A673 (cell line): ENCODE measurements around the gene MEAF6. TPM values are rescaled to one million over a fixed set of nuclear protein-coding genes. Genes with fewer than 3 reads are reported as not detected.
A peak's percentile ranks its signal among the peaks of the same experiment; 100 is the strongest.

Experiments used
- BruUV-seq: library from RNA; stranded (reverse); fragments of 400-500 nt; replicated peaks from 2 replicates; lab custom pipeline; 2021; lab: Mats Ljungman, UMichigan
- CTCF ChIA-PET: fragments of 300-600 bp; sonication (Branson Sonifier 250); formaldehyde crosslinking; loops from one replicate; lab custom pipeline; 2022; ENCODE audit warnings: antibody characterized with exemption; lab: Charles Lee
- POLR2A ChIA-PET: fragments of 300-600 bp; sonication (Branson Sonifier 250); formaldehyde crosslinking; loops from one replicate; lab custom pipeline; 2022; ENCODE audit warnings: antibody characterized with exemption; ENCODE audit not compliant: low non-redundant PET; lab: Charles Lee
- DNase-seq: peaks from one replicate; pipeline ENCODE4 v3.0.0-alpha.2; 2015; ENCODE audit warnings: low spot score
- H3K27ac ChIP-seq: fragments of 200-600 bp; sonication (generic); 2 replicates; pipeline ENCODE4 v1.5.1; 2016; ENCODE audit warnings: mixed run types, low read depth, mild to moderate bottlenecking, mixed read lengths, antibody characterized with exemption, low read length; ENCODE audit not compliant: poor library complexity, severe bottlenecking
- H3K27me3 ChIP-seq: fragments of 200-600 bp; sonication (generic); replicated peaks from 2 replicates; pipeline ENCODE4 v1.6.1; 2017; ENCODE audit warnings: mixed run types, low read depth, mild to moderate bottlenecking, mixed read lengths, antibody characterized with exemption, low read length; ENCODE audit not compliant: insufficient read depth, poor library complexity
- H3K36me3 ChIP-seq: fragments of 200-600 bp; sonication (generic); 2 replicates; pipeline ENCODE4 v1.6.1; 2016; ENCODE audit warnings: mixed run types, mild to moderate bottlenecking, mixed read lengths, antibody characterized with exemption, low read length; ENCODE audit not compliant: insufficient read depth, poor library complexity, severe bottlenecking
- H3K4me1 ChIP-seq: fragments of 200-600 bp; sonication (generic); 2 replicates; pipeline ENCODE4 v1.6.1; 2017; ENCODE audit warnings: mixed run types, mild to moderate bottlenecking, mixed read lengths, antibody characterized with exemption, low read length; ENCODE audit not compliant: insufficient read depth, poor library complexity, severe bottlenecking
- H3K4me3 ChIP-seq: fragments of 200-600 bp; sonication (generic); 2 replicates; pipeline ENCODE4 v1.5.1; 2016; ENCODE audit warnings: low read depth, mixed run types, mild to moderate bottlenecking, mixed read lengths, low read length; ENCODE audit not compliant: poor library complexity, severe bottlenecking
- H3K9me3 ChIP-seq: fragments of 200-600 bp; sonication (generic); 2 replicates; pipeline ENCODE4 v1.6.1; 2016; ENCODE audit warnings: mixed run types, low read depth, mild to moderate bottlenecking, mixed read lengths, antibody characterized with exemption, low read length; ENCODE audit not compliant: poor library complexity, severe bottlenecking
- EZH2 ChIP-seq: fragments of 200-600 bp; sonication (generic); IDR thresholded peaks from 2 replicates; pipeline ENCODE4 v1.6.1; 2017; ENCODE audit warnings: borderline replicate concordance, low read depth, mild to moderate bottlenecking, mixed read lengths, antibody characterized with exemption, low read length; ENCODE audit not compliant: poor library complexity, severe bottlenecking
- intact Hi-C: fragments of 100-400 bp; cut with micrococcal nuclease; formaldehyde crosslinking; loops from one replicate; pipeline ENCODE4 v1.10.0; 2022; ENCODE audit not compliant: unreplicated experiment
- total RNA-seq: library from RNA; stranded (reverse); gene quantifications from 2 replicates; pipeline ENCODE4 v1.2.3, GENCODE V29; 2021
- TF ChIP-seq, protein P1 (sequence below): fragments of 300-800, 200-600 bp; sonication (generic); conservative IDR thresholded peaks from 2 replicates; pipeline ENCODE4 v1.5.1; 2017; ENCODE audit warnings: low read depth, mild to moderate bottlenecking, antibody characterized with exemption, low read length, moderate library complexity, mixed read lengths

Gene MEAF6
- total RNA-seq, 1 experiment from 2014 or later: 73.8 TPM

DNA sequence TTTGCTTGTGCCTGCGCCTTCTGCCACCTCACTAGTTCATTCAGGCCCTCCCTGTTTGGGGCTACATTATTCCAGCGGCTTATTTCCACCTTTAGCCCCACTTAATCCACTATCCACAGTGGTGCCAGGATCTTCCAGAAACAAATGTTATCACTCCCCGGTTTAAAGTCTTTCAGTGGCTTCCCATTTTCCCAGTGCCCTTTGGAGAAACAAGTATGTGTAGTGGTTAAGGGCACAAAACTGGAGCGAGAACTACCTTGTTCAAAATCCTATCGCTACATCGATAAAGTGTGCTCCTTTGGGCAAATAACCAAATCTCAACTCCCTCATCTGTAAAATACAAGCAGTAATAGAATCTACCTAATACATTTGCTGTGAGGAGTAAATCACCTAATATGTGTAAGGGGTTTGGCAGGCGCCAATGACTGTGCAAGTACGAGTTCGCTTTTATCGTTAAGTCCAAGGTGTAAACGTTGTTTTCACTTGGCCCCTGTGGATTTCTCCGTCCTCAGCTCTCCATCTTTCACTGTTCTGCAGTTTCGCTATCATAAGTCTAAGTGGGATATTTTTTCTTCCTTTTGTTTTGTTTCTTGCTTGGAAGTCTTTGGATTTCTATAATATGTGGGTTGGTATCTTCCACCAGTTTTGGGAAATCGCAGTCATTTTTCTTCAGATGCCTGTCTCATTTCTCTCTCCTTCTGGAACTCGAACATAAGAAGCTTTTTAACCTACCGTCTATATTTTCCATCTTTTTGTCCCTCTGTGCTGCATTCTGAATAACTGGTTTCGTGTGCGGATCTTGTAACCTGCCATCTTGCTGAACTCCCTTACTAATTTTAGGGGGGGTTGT, 844 bp upstream of the MEAF6 start:
- TF ChIP-seq, protein P1, sequence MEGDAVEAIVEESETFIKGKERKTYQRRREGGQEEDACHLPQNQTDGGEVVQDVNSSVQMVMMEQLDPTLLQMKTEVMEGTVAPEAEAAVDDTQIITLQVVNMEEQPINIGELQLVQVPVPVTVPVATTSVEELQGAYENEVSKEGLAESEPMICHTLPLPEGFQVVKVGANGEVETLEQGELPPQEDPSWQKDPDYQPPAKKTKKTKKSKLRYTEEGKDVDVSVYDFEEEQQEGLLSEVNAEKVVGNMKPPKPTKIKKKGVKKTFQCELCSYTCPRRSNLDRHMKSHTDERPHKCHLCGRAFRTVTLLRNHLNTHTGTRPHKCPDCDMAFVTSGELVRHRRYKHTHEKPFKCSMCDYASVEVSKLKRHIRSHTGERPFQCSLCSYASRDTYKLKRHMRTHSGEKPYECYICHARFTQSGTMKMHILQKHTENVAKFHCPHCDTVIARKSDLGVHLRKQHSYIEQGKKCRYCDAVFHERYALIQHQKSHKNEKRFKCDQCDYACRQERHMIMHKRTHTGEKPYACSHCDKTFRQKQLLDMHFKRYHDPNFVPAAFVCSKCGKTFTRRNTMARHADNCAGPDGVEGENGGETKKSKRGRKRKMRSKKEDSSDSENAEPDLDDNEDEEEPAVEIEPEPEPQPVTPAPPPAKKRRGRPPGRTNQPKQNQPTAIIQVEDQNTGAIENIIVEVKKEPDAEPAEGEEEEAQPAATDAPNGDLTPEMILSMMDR: no peak
- no peak for TF ChIP-seq EZH2
- intact Hi-C loops: no loop called here
- DNase-seq: no peak
- BruUV-seq: TSS peak; percentile 96
- ChIA-PET CTCF (interaction anchor here (0.6 to 1.2 kb wide), 8 partner anchors 13 to 176 kb away, joined by 3 to 6 read pairs (median 4); no protein-coding TSS in a partner anchor), POLR2A (no interaction called here)
- Histone ChIP-seq H3K27me3 (no peaks in the 10 kb centered on the region), H3K36me3 (peaks cover 25% of the 10 kb centered on the region), H3K4me1 (no peaks in the 10 kb centered on the region), H3K27ac (peak overlapping the region; percentile 92), H3K9me3 (no peaks in the 10 kb centered on the region), H3K4me3 (peak overlapping the region; percentile 99)

DNA sequence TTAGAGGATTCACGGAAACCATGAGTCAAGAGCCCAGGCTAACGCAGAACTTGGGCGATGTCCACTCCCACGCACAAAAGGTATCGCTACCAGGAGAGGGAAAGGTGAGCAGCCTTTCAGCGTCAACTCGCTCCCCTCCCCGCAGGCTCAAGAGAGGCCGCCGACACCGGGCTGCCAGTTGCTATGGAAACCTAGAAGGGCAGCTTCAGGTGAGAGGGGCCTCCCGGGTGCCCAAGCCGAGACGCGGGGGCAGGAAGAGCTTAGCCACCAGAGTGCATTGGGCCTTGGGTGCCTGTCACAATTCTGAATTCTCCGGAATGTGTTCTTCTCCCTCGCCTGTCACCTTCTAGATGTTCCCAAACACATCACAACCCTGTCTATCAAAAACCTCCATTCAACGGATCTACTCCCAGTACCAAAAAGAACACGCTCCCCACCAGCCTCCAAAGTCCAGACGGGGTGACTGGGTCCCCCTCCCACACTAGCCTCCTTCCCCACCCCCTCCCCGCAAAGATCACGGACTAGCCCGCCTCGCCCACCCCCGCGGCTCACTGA, 694 bp downstream of the MEAF6 start:
- Histone ChIP-seq H3K9me3 (no peaks in the 10 kb centered on the region), H3K4me3 (peak overlapping the region; percentile 99), H3K27me3 (no peaks in the 10 kb centered on the region), H3K4me1 (no peaks in the 10 kb centered on the region), H3K27ac (peak overlapping the region; percentile 92), H3K36me3 (peaks cover 29% of the 10 kb centered on the region)
- TF ChIP-seq EZH2: no peak
- TF ChIP-seq, protein P1: no peak
- intact Hi-C loops: no loop called here
- peak; percentile 17 for DNase-seq
- POLR2A ChIA-PET: interaction anchor here (0.6 to 0.7 kb wide), 3 partner anchors 65 to 660 kb away, joined by 3 to 15 read pairs (median 7); no protein-coding TSS in a partner anchor
- CTCF ChIA-PET: interaction anchor here (0.5 to 1.2 kb wide), 7 partner anchors 11 to 1512 kb away, joined by 3 to 19 read pairs (median 4); partner anchors contain the start of gene NDUFS5
- no TSS peak for BruUV-seq

DNA sequence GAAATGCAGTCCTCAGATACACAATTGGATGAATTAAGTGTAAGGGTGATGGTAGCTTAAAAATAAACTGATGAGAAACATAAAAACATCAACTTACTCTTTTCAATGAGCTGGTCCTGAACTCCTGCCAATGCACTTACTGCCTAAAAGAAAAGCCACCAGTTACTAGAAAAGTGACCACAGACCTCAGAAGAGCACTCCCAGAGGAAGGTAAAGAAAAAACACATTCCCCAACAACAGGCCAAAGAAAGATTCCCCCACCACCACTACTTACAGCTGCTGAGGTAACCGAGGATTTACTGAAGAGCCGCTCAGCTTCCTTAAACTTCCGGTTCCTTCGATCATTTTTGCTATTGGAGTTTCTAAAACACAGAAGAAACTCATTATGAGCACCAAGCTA, 5.4 kb downstream of the MEAF6 start:
- no peaks in the 10 kb centered on the region for H3K4me1 ChIP-seq
- DNase-seq: peak; percentile 33
- CTCF ChIA-PET: interaction anchor here (0.8 kb wide), 1 partner anchor 37 kb away, joined by 3 read pairs; no protein-coding TSS in a partner anchor
- no peak for TF ChIP-seq EZH2
- TF ChIP-seq, protein P1: peak; percentile 32; the same call in 1 of the 2 replicates
- no peak overlapping the region for H3K27ac ChIP-seq
- BruUV-seq: no TSS peak
- H3K9me3 ChIP-seq: no peaks in the 10 kb centered on the region
- no peaks in the 10 kb centered on the region for H3K27me3 ChIP-seq
- POLR2A ChIA-PET: no interaction called here
- intact Hi-C loops: no loop called here
- no peak overlapping the region for H3K4me3 ChIP-seq
- peaks cover 65% of the 10 kb centered on the region for H3K36me3 ChIP-seq
